ENCODE measurements around the gene NPIPA5. TPM values are rescaled to one million over a fixed set of nuclear protein-coding genes. Genes with fewer than 3 reads are reported as not detected.
"Not testable (repeated sequence)": the region's sequence is repeated elsewhere in the genome, so short reads cannot be mapped to it uniquely, and the experiment has no call there.

Gene NPIPA5
- total and polyA plus RNA-seq, 10 donors: 1.8 to 30.6 (median 11.0) TPM

DNA sequence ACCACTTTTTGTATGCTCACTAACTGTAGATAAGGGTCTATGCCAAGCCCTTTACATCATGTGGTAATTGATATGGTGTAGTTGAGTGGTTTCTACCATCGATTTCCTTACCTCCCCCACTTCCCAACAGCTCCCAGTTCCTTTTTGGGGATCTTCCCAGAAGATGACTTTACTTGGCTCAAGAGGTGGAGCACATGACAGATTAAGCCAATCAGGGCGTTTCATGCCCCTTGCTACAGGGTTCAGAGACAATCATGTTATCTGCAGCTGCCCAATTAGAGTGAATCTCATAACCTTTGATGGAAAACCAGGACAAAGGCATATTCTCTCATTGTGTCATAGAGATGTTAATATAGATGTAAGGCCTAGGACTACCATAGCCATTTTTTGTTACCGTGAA is 40.1 kb upstream of the NPIPA5 start:
- TF ChIP-seq POLR2AphosphoS5 (IDR thresholded peaks at IDR 0.05) (no peak), POLR2A (IDR thresholded peaks at IDR 0.05) (no peak)
- TF ChIP-seq, protein P1, sequence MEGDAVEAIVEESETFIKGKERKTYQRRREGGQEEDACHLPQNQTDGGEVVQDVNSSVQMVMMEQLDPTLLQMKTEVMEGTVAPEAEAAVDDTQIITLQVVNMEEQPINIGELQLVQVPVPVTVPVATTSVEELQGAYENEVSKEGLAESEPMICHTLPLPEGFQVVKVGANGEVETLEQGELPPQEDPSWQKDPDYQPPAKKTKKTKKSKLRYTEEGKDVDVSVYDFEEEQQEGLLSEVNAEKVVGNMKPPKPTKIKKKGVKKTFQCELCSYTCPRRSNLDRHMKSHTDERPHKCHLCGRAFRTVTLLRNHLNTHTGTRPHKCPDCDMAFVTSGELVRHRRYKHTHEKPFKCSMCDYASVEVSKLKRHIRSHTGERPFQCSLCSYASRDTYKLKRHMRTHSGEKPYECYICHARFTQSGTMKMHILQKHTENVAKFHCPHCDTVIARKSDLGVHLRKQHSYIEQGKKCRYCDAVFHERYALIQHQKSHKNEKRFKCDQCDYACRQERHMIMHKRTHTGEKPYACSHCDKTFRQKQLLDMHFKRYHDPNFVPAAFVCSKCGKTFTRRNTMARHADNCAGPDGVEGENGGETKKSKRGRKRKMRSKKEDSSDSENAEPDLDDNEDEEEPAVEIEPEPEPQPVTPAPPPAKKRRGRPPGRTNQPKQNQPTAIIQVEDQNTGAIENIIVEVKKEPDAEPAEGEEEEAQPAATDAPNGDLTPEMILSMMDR (IDR thresholded peaks at IDR 0.05 in 8 of 11, conservative IDR thresholded peaks at IDR 0.05 in 3 of 11): no peak
- Histone ChIP-seq H3K36me3 (no peaks in the 10 kb centered on the region), H3K4me3 (no peak overlapping the region), H3K9me3 (no peaks in the 10 kb centered on the region), H3K27ac (no peak overlapping the region), H3K4me1 (no peaks in the 10 kb centered on the region), H3K27me3 (replicated peaks in 1 of 7) (no peaks in the 10 kb centered on the region)
- 72 to 85% (median 80%) methylated on average over 3 of the region's 3 CpGs for WGBS, 5 donors
- intact Hi-C loops (cut with DNase I; ENCODE audit: low total_unique reads): no loop called here
- no peak for DNase-seq

DNA sequence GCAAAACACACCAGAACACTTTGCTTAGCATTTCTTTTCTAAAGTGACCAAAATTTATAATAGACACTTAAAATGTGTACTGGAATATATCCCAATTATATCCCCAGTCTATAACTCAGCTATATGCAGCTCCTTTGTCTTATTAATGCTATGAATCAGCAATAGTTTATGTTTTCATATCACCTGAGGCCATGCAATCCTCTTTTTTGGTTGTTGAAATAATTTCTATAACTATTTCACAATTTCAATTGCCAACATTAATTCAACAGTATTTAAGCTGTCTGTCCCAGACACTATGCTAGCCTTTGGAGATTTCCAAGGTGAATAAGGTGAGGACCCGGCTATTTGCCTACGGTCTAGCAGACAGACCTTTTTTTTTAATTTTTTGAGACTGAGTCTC is 39.1 kb upstream of the NPIPA5 start:
- TF ChIP-seq, protein P1 (IDR thresholded peaks at IDR 0.05 in 8 of 11, conservative IDR thresholded peaks at IDR 0.05 in 3 of 11): no peak
- TF ChIP-seq POLR2A (IDR thresholded peaks at IDR 0.05): no peak
- TF ChIP-seq POLR2AphosphoS5 (IDR thresholded peaks at IDR 0.05): no peak
- Histone ChIP-seq H3K27ac (no peak overlapping the region), H3K4me3 (no peak overlapping the region), H3K9me3 (no peaks in the 10 kb centered on the region), H3K4me1 (no peaks in the 10 kb centered on the region), H3K36me3 (no peaks in the 10 kb centered on the region), H3K27me3 (replicated peaks in 1 of 7) (no peaks in the 10 kb centered on the region)
- intact Hi-C loops (cut with DNase I; ENCODE audit: low total_unique reads): no loop called here
- 89 to 98% (median 93%) methylated on average over 2 of the region's 2 CpGs for WGBS, 5 donors
- no peak for DNase-seq

DNA sequence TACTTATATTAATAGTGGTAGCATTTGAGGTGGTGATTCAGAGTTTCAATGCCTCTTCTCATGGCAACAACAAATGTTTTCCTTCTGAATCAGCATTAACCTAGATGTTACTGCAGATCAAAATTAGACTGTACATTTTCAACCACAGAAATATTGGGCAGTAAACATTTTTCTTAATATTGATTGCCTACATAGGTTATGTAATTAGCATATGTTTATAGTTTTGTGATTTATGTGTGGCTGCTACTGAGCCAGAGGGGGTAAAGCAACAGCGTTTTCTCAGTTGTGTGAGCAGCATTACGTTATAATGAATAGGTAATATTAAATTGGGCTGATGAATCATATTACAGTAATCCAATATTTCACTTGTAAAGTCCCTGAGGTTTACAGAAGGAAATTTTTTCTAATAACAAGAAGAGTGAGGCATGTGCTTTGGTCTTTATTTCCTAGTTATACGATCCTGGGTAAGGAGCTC is 37.5 kb upstream of the NPIPA5 start:
- Histone ChIP-seq H3K27me3 (replicated peaks in 1 of 7) (no peaks in the 10 kb centered on the region), H3K4me1 (no peaks in the 10 kb centered on the region), H3K4me3 (no peak overlapping the region), H3K36me3 (no peaks in the 10 kb centered on the region), H3K9me3 (no peaks in the 10 kb centered on the region), H3K27ac (no peak overlapping the region)
- no peak for TF ChIP-seq POLR2A (IDR thresholded peaks at IDR 0.05)
- TF ChIP-seq POLR2AphosphoS5 (IDR thresholded peaks at IDR 0.05): no peak
- TF ChIP-seq, protein P1 (IDR thresholded peaks at IDR 0.05 in 8 of 11, conservative IDR thresholded peaks at IDR 0.05 in 3 of 11): no peak
- intact Hi-C loops (cut with DNase I; ENCODE audit: low total_unique reads): no loop called here
- no peak for DNase-seq
- 75 to 89% (median 78%) methylated on average over 3 of the region's 3 CpGs for WGBS, 5 donors

DNA sequence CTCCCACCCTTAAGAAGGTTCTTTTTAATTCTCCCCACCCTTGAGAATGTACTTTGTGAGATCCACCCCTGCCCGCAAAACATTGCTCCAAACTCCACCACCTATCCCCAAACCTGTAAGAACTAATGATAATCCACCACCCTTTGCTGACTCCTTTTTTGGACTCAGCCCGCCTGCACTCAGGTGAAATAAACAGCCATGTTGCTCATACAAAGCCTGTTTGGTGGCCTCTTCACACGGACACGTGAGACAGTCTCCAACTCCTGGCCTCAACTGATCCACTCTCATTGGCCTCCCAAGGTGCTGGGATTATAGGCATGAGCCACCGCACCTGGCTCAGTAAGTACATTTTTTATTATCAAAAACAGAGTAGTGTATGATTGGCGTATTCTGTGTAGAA is 31.4 kb upstream of the NPIPA5 start:
- DNase-seq; H3K36me3 ChIP-seq; H3K27me3 ChIP-seq (replicated peaks in 1 of 7); H3K27ac ChIP-seq; H3K4me1 ChIP-seq; H3K4me3 ChIP-seq; H3K9me3 ChIP-seq; intact Hi-C loops (cut with DNase I; ENCODE audit: low total_unique reads): not testable (repeated sequence)
- WGBS, 5 donors: 87 to 96% (median 95%) methylated on average over 6 of the region's 6 CpGs

DNA sequence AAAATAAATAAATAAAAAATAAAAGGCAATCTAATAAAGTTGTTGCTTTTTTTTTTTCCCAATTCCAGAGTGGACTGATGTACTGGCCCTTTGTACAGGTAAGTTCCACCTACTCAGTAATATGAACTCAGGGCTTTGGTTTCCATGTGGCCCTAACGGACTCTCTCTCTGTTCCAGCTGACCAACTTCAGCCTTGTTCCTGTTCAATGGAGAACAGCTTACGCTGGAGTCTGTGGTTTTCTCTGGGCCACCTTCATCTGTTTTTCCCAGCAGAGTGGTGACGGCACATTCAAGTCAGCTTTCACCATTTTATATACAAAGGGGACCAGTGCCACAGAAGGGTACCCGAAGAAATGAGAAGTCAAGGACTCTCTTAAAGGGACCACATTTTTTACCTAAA is 29.7 kb upstream of the NPIPA5 start:
- intact Hi-C loops (cut with DNase I; ENCODE audit: low total_unique reads); DNase-seq; H3K27me3 ChIP-seq (replicated peaks in 1 of 7); H3K27ac ChIP-seq; H3K9me3 ChIP-seq; H3K36me3 ChIP-seq; H3K4me3 ChIP-seq: not testable (repeated sequence)
- WGBS, 5 donors: 67 to 81% (median 72%) methylated on average over 4 of the region's 4 CpGs
- peaks cover 0 to 21% (median 14%) of the 10 kb centered on the region in 6 donors for H3K4me1 ChIP-seq
